ENCODE results near the gene FABP6.

- TF ChIP-seq ZFP3 (CRISPR knock-in tag; IDR thresholded peaks at IDR 0.05), result no peak
- TF ChIP-seq PATZ1 (CRISPR knock-in tag; IDR thresholded peaks at IDR 0.05; ENCODE audit: borderline replicate concordance), result no peak
- no peak for TF ChIP-seq RARB (CRISPR knock-in tag; IDR thresholded peaks at IDR 0.05)
- no peak for TF ChIP-seq ESRRG (CRISPR knock-in tag; IDR thresholded peaks at IDR 0.05)
- TF ChIP-seq CSDC2 (CRISPR knock-in tag; IDR thresholded peaks at IDR 0.05), result no peak
Observed at GRCh38 chr5:160263326-160263855, 34.1 kb downstream of the FABP6 start.

Measured in SK-N-SH treated with all-trans-retinoic acid at 6 μM for 48 hours (cell line).